HG03432 (cell line): ENCODE measurements around the gene OR6M1.

ENCODE experiments used
- ATAC-seq: cut with Tn5 transposase; IDR thresholded peaks from one replicate; pipeline ENCODE4 v1.9.1; 2021; ENCODE audit warnings: mild to moderate bottlenecking, moderate library complexity; ENCODE audit not compliant: unreplicated experiment

Gene OR6M1

GRCh38 chr11:123806249-123806648, at the start of gene OR6M1:
OR6M1 (minus strand) TSS chr11:123806349; CDS start chr11:123806349, 0 bp downstream.
- no peak for ATAC-seq

- ATAC-seq: no peak
Observed at GRCh38 chr11:123853038-123853437, 46.9 kb upstream of the OR6M1 start.

GRCh38 chr11:123852321-123852720, 46.2 kb upstream of the OR6M1 start:
- ATAC-seq: no peak

GRCh38 chr11:123851110-123851509, 45.0 kb upstream of the OR6M1 start:
- no peak for ATAC-seq

- no peak for ATAC-seq
Observed at GRCh38 chr11:123841174-123841573, 35.0 kb upstream of the OR6M1 start.

GRCh38 chr11:123839131-123839530, 33.0 kb upstream of the OR6M1 start:
- ATAC-seq: no peak

- no peak for ATAC-seq
Observed at GRCh38 chr11:123838659-123839058, 32.5 kb upstream of the OR6M1 start.

GRCh38 chr11:123838199-123838598, 32.0 kb upstream of the OR6M1 start:
- no peak for ATAC-seq

- ATAC-seq: no peak
Observed at GRCh38 chr11:123833095-123833494, 26.9 kb upstream of the OR6M1 start.

GRCh38 chr11:123829745-123830144, 23.6 kb upstream of the OR6M1 start:
- ATAC-seq: no peak

GRCh38 chr11:123822599-123822998, 16.4 kb upstream of the OR6M1 start:
- no peak for ATAC-seq

GRCh38 chr11:123822032-123822431, 15.9 kb upstream of the OR6M1 start:
- no peak for ATAC-seq

- ATAC-seq: no peak
Observed at GRCh38 chr11:123815122-123815521, 9.0 kb upstream of the OR6M1 start.

- no peak for ATAC-seq
Observed at GRCh38 chr11:123801765-123802164, 4.4 kb downstream of the OR6M1 start.

- ATAC-seq: no peak
Observed at GRCh38 chr11:123800036-123800435, 6.1 kb downstream of the OR6M1 start.

GRCh38 chr11:123799438-123799837, 6.7 kb downstream of the OR6M1 start:
- ATAC-seq: no peak

GRCh38 chr11:123798513-123799252, 7.5 kb downstream of the OR6M1 start:
- ATAC-seq: no peak

- no peak for ATAC-seq
Observed at GRCh38 chr11:123798079-123798478, 8.1 kb downstream of the OR6M1 start.

- no peak for ATAC-seq
Observed at GRCh38 chr11:123797541-123797940, 8.6 kb downstream of the OR6M1 start.

- no peak for ATAC-seq
Observed at GRCh38 chr11:123797114-123797513, 9.0 kb downstream of the OR6M1 start.

- no peak for ATAC-seq
Observed at GRCh38 chr11:123796226-123796625, 9.9 kb downstream of the OR6M1 start.

GRCh38 chr11:123783536-123783935, 22.6 kb downstream of the OR6M1 start:
- no peak for ATAC-seq

- ATAC-seq: no peak
Observed at GRCh38 chr11:123778511-123778910, 27.6 kb downstream of the OR6M1 start.
